K562 (cell line): ENCODE results near the gene DIRAS1. TPM values are rescaled to one million over a fixed set of nuclear protein-coding genes. Genes with fewer than 3 reads are reported as not detected.
A peak's percentile ranks its signal among the peaks of the same experiment; 100 is the strongest.

Experiments used
- ARID3A ChIP-seq: IDR thresholded peaks from 2 replicates; pipeline ENCODE4 v1.6.1; 2012; ENCODE audit warnings: low read depth, low read length, improper control_type of control experiment, borderline replicate concordance
- CBX1 ChIP-seq: sonication (generic); IDR thresholded peaks from 2 replicates; pipeline ENCODE4 v1.6.1; 2016; ENCODE audit warnings: antibody characterized with exemption, low read depth, mild to moderate bottlenecking
- CBX3 ChIP-seq, 2 experiments: IDR thresholded peaks; 1 replicate in 1 of 2; 2 replicates in 1 of 2; pipeline ENCODE4 v1.6.1; 2012; ENCODE audit warnings: inconsistent platforms in 2 of 2, low read length in 2 of 2, borderline replicate concordance in 1 of 2, control low read depth in 1 of 2
- CC2D1A ChIP-seq: fragments of 450-650 bp; IDR thresholded peaks from 2 replicates; pipeline ENCODE4 v1.6.1; 2017; ENCODE audit warnings: mild to moderate bottlenecking
- DIDO1 ChIP-seq: fragments of 450-650 bp; IDR thresholded peaks from 2 replicates; pipeline ENCODE4 v1.6.1; 2016; ENCODE audit warnings: low read depth, missing biosample characterization, missing genetic modification characterization
- ERF ChIP-seq: fragments of 450-650 bp; formaldehyde crosslinking; IDR thresholded peaks from 2 replicates; pipeline ENCODE4 v1.4.0; 2020; ENCODE audit warnings: mild to moderate bottlenecking, mixed read lengths
- FOXA3 ChIP-seq, 2 experiments: fragments of 450-650 bp in 1 of 2; sonication (generic) in 1 of 2; formaldehyde crosslinking; IDR thresholded peaks in 1 of 2; conservative IDR thresholded peaks in 1 of 2; 2 replicates each; pipeline versions ENCODE4 v1.4.0 to v1.8.0; 2020 to 2022; ENCODE audit warnings: mild to moderate bottlenecking in 2 of 2, missing genetic modification reagents in 1 of 2
- GTF2A2 ChIP-seq: IDR thresholded peaks from 2 replicates; pipeline ENCODE4 v1.6.1; 2016; ENCODE audit warnings: mild to moderate bottlenecking, missing genetic modification characterization, missing compliant biosample characterization
- JUN ChIP-seq, 2 experiments: sonication (generic) in 1 of 2; formaldehyde crosslinking in 1 of 2; IDR thresholded peaks; 2 replicates each; pipeline versions ENCODE4 v1.6.1 to v1.8.0; 2012 to 2022; ENCODE audit warnings: borderline replicate concordance in 2 of 2, mild to moderate bottlenecking in 2 of 2, improper control_type of control experiment in 1 of 2, low read depth in 1 of 2, low read length in 1 of 2, missing genetic modification reagents in 1 of 2
- KDM1A ChIP-seq, 2 experiments: fragments of 450-650 bp; IDR thresholded peaks; 2 replicates each; pipeline ENCODE4 v1.6.1; 2016; ENCODE audit warnings: mild to moderate bottlenecking in 2 of 2
- KDM2B ChIP-seq: fragments of 250-450 bp; sonication (Bioruptor Pico); IDR thresholded peaks from 2 replicates; pipeline ENCODE4 v1.8.0; 2021; ENCODE audit warnings: mild to moderate bottlenecking, moderate library complexity
- LARP7 ChIP-seq: fragments of 450-650 bp; IDR thresholded peaks from 2 replicates; pipeline ENCODE4 v1.6.1; 2016
- MAZ ChIP-seq, 2 experiments: fragments of 450-650 bp in 1 of 2; sonication (generic) in 1 of 2; formaldehyde crosslinking; IDR thresholded peaks in 1 of 2; conservative IDR thresholded peaks in 1 of 2; 2 replicates each; pipeline versions ENCODE4 v1.4.0 to v1.5.0; 2020; ENCODE audit warnings: mild to moderate bottlenecking in 1 of 2, missing genetic modification reagents in 1 of 2
- MCM5 ChIP-seq: fragments of 450-650 bp; IDR thresholded peaks from 2 replicates; pipeline ENCODE4 v1.6.1; 2016; ENCODE audit warnings: low read depth
- NCOA4 ChIP-seq: fragments of 450-650 bp; IDR thresholded peaks from 2 replicates; pipeline ENCODE4 v1.6.1; 2018; ENCODE audit warnings: mild to moderate bottlenecking; ENCODE audit not compliant: partially characterized antibody
- PATZ1 ChIP-seq: fragments of 250-450 bp; sonication (Bioruptor Pico); IDR thresholded peaks from 2 replicates; pipeline ENCODE4 v1.5.0; 2020; ENCODE audit warnings: mild to moderate bottlenecking, borderline replicate concordance
- PHF20 ChIP-seq: fragments of 450-650 bp; IDR thresholded peaks from 2 replicates; pipeline ENCODE4 v1.6.1; 2018; ENCODE audit not compliant: partially characterized antibody
- SMARCB1 ChIP-seq: IDR thresholded peaks from 2 replicates; pipeline ENCODE4 v1.6.1; 2011; ENCODE audit warnings: improper control_type of control experiment, low read depth; ENCODE audit not compliant: insufficient read length
- SRSF3 ChIP-seq: fragments of 200-400 bp; formaldehyde crosslinking; IDR thresholded peaks from 2 replicates; pipeline ENCODE4 v1.6.1; 2016; ENCODE audit warnings: mild to moderate bottlenecking, low read length, moderate library complexity; ENCODE audit not compliant: insufficient read depth
- TCFL5 ChIP-seq: fragments of 250-450 bp; sonication (Bioruptor Pico); conservative IDR thresholded peaks from 2 replicates; pipeline ENCODE4 v1.6.1; 2021; ENCODE audit warnings: mild to moderate bottlenecking, moderate library complexity, matching md5 sums
- TRIM24 ChIP-seq, 2 experiments: fragments of 450-650 bp; IDR thresholded peaks; 2 replicates each; pipeline ENCODE4 v1.6.1; 2016
- ZFX ChIP-seq: sonication (generic); formaldehyde crosslinking; IDR thresholded peaks from 2 replicates; pipeline ENCODE4 v1.8.0; 2022; ENCODE audit warnings: mild to moderate bottlenecking, missing genetic modification reagents, moderate library complexity
- ZNF174 ChIP-seq: fragments of 250-450 bp; sonication (Bioruptor Pico); IDR thresholded peaks from 2 replicates; pipeline ENCODE4 v1.4.0; 2020; ENCODE audit warnings: mild to moderate bottlenecking
- ZNF175 ChIP-seq: fragments of 200-800 bp; sonication (Bioruptor generic); IDR thresholded peaks from 2 replicates; pipeline ENCODE4 v1.6.1; 2016; ENCODE audit warnings: low read depth, mild to moderate bottlenecking, missing genetic modification characterization, missing compliant biosample characterization
- ZNF75A ChIP-seq: fragments of 450-650 bp; formaldehyde crosslinking; IDR thresholded peaks from 2 replicates; pipeline ENCODE4 v1.4.0; 2020; ENCODE audit warnings: mild to moderate bottlenecking
- ZNF77 ChIP-seq: fragments of 250-450 bp; sonication (Bioruptor Pico); IDR thresholded peaks from 2 replicates; pipeline ENCODE4 v1.5.0; 2020
- polyA plus RNA-seq, 8 experiments: library from polyadenylated mRNA; depleted of rRNA in 4 of 8; stranded (reverse) in 5 of 8; unstranded in 3 of 8; fragments of >200 nt; fragmentation: Nextera tagmentation in 2 of 8; fragmentation: Illumina TruSeq in 1 of 8; extraction: Ambion mirVana in 2 of 8; extraction: Trizol in 1 of 8; gene quantifications; 2 replicates each; pipeline versions ENCODE4 v1.2.1 to v1.2.3, GENCODE V29; 2011 to 2014; ENCODE audit warnings: inconsistent platforms in 1 of 8, missing spikeins in 1 of 8
- total RNA-seq, 7 experiments: library from RNA; depleted of rRNA in 6 of 7; stranded (reverse); fragments of >200 nt in 6 of 7; fragmentation: Illumina TruSeq in 2 of 7; extraction: Trizol in 2 of 7; gene quantifications; 2 replicates each; pipeline versions ENCODE4 v1.2.1 to v1.2.3, GENCODE V29; 2011 to 2021; ENCODE audit warnings: low replicate concordance in 1 of 7

DIRAS1 gene
- total and polyA plus RNA-seq, 9 of the 15 experiments (the other 6 are each of a cell fraction or from before 2014, with no cell fraction given): 0.11 to 12.0 (median 2.9) TPM

- peak; percentile 45; the same call in 1 of the 2 replicates for TF ChIP-seq ZFX (CRISPR knock-in tag)
- peak in 1 of 2 experiments; percentile 98; a peak in 2 of 4 replicates for TF ChIP-seq TRIM24 (IDR thresholded peaks at IDR 0.05)
- TF ChIP-seq PATZ1 (CRISPR knock-in tag): no peak
- peak; percentile 90 for TF ChIP-seq ZNF175 (CRISPR knock-in tag)
- peak; percentile 28; the same call in 1 of the 2 replicates for TF ChIP-seq CC2D1A
- no peak for TF ChIP-seq ZNF75A (CRISPR knock-in tag)
- TF ChIP-seq SRSF3: 0 out of 2 replicates have a peak, but pooled peaks have one; percentile 47
- TF ChIP-seq PHF20: peak; percentile 80
- TF ChIP-seq ZNF174 (CRISPR knock-in tag): no peak
- peak; percentile 93 for TF ChIP-seq DIDO1 (tag)
- peak; percentile 73; the same call in 1 of the 2 replicates for TF ChIP-seq ERF (CRISPR knock-in tag)
- no peak for TF ChIP-seq LARP7
- no peak; a peak in 1 of 4 replicates for TF ChIP-seq KDM1A (IDR thresholded peaks at IDR 0.05)
- TF ChIP-seq TCFL5: 0 out of 2 replicates have a peak, but pooled peaks have one; percentile 44
- peak in 1 of 2 experiments; percentile 56; a peak in 1 of 3 replicates for TF ChIP-seq CBX3 (IDR thresholded peaks at IDR 0.05; ENCODE audit: borderline replicate concordance in 1 of 2, low read length in 2 of 2)
- no peak for TF ChIP-seq GTF2A2 (tag)
- peak; percentile 77 to 97 for TF ChIP-seq MAZ (CRISPR knock-in tag; conservative IDR thresholded peaks at IDR 0.05 in 1 of 2, IDR thresholded peaks at IDR 0.05 in 1 of 2)
- 0 out of 2 replicates have a peak, but pooled peaks have one; percentile 59 for TF ChIP-seq CBX1
- TF ChIP-seq FOXA3 (CRISPR knock-in tag; conservative IDR thresholded peaks at IDR 0.05 in 1 of 2, IDR thresholded peaks at IDR 0.05 in 1 of 2): 0 out of 4 replicates have a peak, but pooled peaks of 1 of the 2 experiments have one; percentile 1
- TF ChIP-seq SMARCB1: no peak
- TF ChIP-seq ARID3A: no peak
- TF ChIP-seq MCM5: no peak
- TF ChIP-seq NCOA4: no peak
- TF ChIP-seq ZNF77 (CRISPR knock-in tag): no peak
- TF ChIP-seq JUN (IDR thresholded peaks at IDR 0.05; ENCODE audit: borderline replicate concordance, low read depth, low read length): peak; percentile 51; the same call in 1 of the 2 replicates
- peak; percentile 71; the same call in 1 of the 2 replicates for TF ChIP-seq JUN (CRISPR knock-in tag; IDR thresholded peaks at IDR 0.05; ENCODE audit: borderline replicate concordance)
- no peak for TF ChIP-seq KDM2B (CRISPR knock-in tag)
Measured at GRCh38 chr19:2739602-2740313, 18.6 kb upstream of the DIRAS1 start, which contains the start of gene SLC39A3 (continued).
